Measurements from ENCODE around the gene ATP8B3. TPM values are rescaled to one million over a fixed set of nuclear protein-coding genes. Genes with fewer than 3 reads are reported as not detected.

Gene ATP8B3
- total and polyA plus RNA-seq, 2 of the 13 experiments (the other 11 are each of a cell fraction or from before 2014, with no cell fraction given): 2.6 to 5.9 TPM

- Histone ChIP-seq H2AFZ (ENCODE audit: low read length) (no peak overlapping the region), H3K9ac (ENCODE audit: insufficient read depth, low read depth, low read length) (no peak overlapping the region), H4K20me1 (ENCODE audit: insufficient read depth, low read length) (peaks cover 15% of the 10 kb centered on the region; the same call in 1 of the 2 replicates), H3K27me3 (ENCODE audit: control insufficient read depth in 1 of 2, insufficient read depth in 2 of 2, low read length in 2 of 2) (no peaks in the 10 kb centered on the region), H3K4me2 (ENCODE audit: low read depth, low read length) (no peak overlapping the region), H3K79me2 (ENCODE audit: insufficient read depth, low read length) (peaks cover 45% of the 10 kb centered on the region), H3K4me3 (replicated peaks in 1 of 3; ENCODE audit: insufficient read depth in 1 of 3, low read depth in 2 of 3, low read length in 3 of 3) (no peak overlapping the region), H3K4me1 (ENCODE audit: insufficient read depth, low read length) (peaks cover 49% of the 10 kb centered on the region), H3K9me3 (ENCODE audit: low read length) (no peaks in the 10 kb centered on the region), H3K36me3 (replicated peaks in 1 of 2; ENCODE audit: control insufficient read depth in 1 of 2, insufficient read depth in 2 of 2, low read length in 2 of 2) (0 out of 5 replicates have a peak, but pooled peaks cover 0 to 3% of the 10 kb centered on the region in 2 experiments), H3K27ac (ENCODE audit: extremely low read length, insufficient read depth, low read length) (no peak overlapping the region)
- no CpG with 5 or more reads among the region's 11 CpGs for WGBS (ENCODE audit: low lambda C conversion rate)
- ATAC-seq (no peak), DNase-seq (ENCODE audit: low spot score) (no peak), FAIRE-seq (no peak)
- POLR2A ChIA-PET: interaction anchor here (1.7 kb wide), 1 partner anchor 9 kb away, joined by 7 read pairs; no protein-coding TSS in a partner anchor
- BruUV-seq (replicated peaks): no TSS peak
- TF ChIP-seq HOXA9 (CRISPR knock-in tag; IDR thresholded peaks at IDR 0.05; ENCODE audit: borderline replicate concordance): no peak
- in situ Hi-C loops (cut with HindIII; ENCODE audit: extremely low pct_ligation_motif_present, low pct_unique_long_range_greater_than_20kb) (no loop called here), intact Hi-C loops (cut with micrococcal nuclease; ENCODE audit: unreplicated experiment) (no loop called here)
- CTCF ChIA-PET (ENCODE audit: low intra/inter-chr PET ratio, low total read pairs): interaction anchor here (2.6 kb wide), 1 partner anchor 11 kb away, joined by 13 read pairs; the partner anchor contains the start of gene REXO1
Measured at GRCh38 chr19:1837222-1837565, 25.1 kb upstream of the ATP8B3 start.

DNA sequence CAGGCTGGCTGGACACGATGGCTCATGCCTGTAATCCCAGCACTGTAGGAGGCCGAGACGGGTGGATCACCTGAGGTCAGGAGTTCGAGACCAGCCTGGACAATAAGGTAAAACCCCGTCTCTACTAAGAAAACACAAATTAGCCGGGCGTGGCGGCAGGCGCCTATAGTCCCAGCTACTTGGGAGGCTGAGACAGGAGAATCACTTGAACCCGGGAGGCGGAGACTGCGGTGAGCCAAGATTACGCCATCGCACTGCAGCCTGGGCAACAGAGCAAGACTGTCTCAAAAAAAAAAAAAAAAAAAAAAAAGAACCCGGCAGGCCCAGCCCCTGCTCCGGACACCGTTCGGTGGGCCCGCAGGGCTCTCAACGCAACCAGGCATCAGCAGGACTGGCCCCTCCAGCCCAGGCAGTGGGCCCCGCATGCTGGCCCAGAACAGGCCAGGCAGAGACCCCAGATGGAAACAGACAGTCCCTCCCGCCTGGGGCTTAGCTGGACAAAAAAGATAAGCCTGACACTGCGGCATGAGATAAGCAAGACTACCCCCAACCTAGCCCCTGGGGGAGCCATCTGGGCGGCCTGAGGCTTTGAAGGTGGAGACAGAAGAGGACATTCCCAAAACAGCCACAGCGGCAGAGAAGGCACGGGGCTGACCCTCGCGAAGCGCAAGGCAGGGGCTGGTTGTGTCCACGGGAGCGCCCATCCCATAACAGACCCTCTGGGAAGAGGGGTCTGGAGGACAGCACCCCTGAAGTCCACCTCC is 24.6 kb upstream of the ATP8B3 start:
- POLR2A ChIA-PET: interaction anchor here (1.7 kb wide), 1 partner anchor 10 kb away, joined by 7 read pairs; no protein-coding TSS in a partner anchor
- no TSS peak for BruUV-seq (replicated peaks)

More for the DNA sequence above, 24.6 kb upstream of the ATP8B3 start:
- H3K4me1 ChIP-seq (ENCODE audit: insufficient read depth, low read length): peaks cover 44% of the 10 kb centered on the region
- WGBS (ENCODE audit: low lambda C conversion rate): 94% methylated on average over 28 of the region's 31 CpGs
- intact Hi-C loops (cut with micrococcal nuclease; ENCODE audit: unreplicated experiment) (no loop called here), in situ Hi-C loops (cut with HindIII; ENCODE audit: extremely low pct_ligation_motif_present, low pct_unique_long_range_greater_than_20kb) (no loop called here)
- no peak overlapping the region for H3K4me2 ChIP-seq (ENCODE audit: low read depth, low read length)
- TF ChIP-seq ZNF512 (CRISPR knock-in tag; IDR thresholded peaks at IDR 0.05) (no peak), ZNF790 (CRISPR knock-in tag; IDR thresholded peaks at IDR 0.05; ENCODE audit: borderline replicate concordance) (0 out of 2 replicates have a peak, but pooled peaks have one; percentile 5), MTA3 (CRISPR knock-in tag; IDR thresholded peaks at IDR 0.05) (no peak)
- H3K9ac ChIP-seq (ENCODE audit: insufficient read depth, low read depth, low read length): no peak overlapping the region
- no peak for FAIRE-seq
- H3K4me3 ChIP-seq (replicated peaks in 1 of 3; ENCODE audit: insufficient read depth in 1 of 3, low read depth in 2 of 3, low read length in 3 of 3): no peak overlapping the region
- H3K36me3 ChIP-seq (replicated peaks in 1 of 2; ENCODE audit: control insufficient read depth in 1 of 2, insufficient read depth in 2 of 2, low read length in 2 of 2): 0 out of 5 replicates have a peak, but pooled peaks cover 2 to 3% of the 10 kb centered on the region in 2 experiments
- H2AFZ ChIP-seq (ENCODE audit: low read length): no peak overlapping the region
- peaks cover 15% of the 10 kb centered on the region; the same call in 1 of the 2 replicates for H4K20me1 ChIP-seq (ENCODE audit: insufficient read depth, low read length)
- CTCF ChIA-PET (ENCODE audit: low intra/inter-chr PET ratio, low total read pairs): interaction anchor here (2.6 kb wide), 1 partner anchor 12 kb away, joined by 13 read pairs; the partner anchor contains the start of gene REXO1
- DNase-seq (ENCODE audit: low spot score): no peak
- H3K9me3 ChIP-seq (ENCODE audit: low read length): no peaks in the 10 kb centered on the region
- peaks cover 43% of the 10 kb centered on the region for H3K79me2 ChIP-seq (ENCODE audit: insufficient read depth, low read length)
- no peak for ATAC-seq
- H3K27me3 ChIP-seq (ENCODE audit: control insufficient read depth in 1 of 2, insufficient read depth in 2 of 2, low read length in 2 of 2): no peaks in the 10 kb centered on the region
- no peak overlapping the region for H3K27ac ChIP-seq (ENCODE audit: extremely low read length, insufficient read depth, low read length)
